ENCODE data around the gene PPARG.
A peak's percentile ranks its signal among the peaks of the same experiment; 100 is the strongest.

Gene PPARG

DNA sequence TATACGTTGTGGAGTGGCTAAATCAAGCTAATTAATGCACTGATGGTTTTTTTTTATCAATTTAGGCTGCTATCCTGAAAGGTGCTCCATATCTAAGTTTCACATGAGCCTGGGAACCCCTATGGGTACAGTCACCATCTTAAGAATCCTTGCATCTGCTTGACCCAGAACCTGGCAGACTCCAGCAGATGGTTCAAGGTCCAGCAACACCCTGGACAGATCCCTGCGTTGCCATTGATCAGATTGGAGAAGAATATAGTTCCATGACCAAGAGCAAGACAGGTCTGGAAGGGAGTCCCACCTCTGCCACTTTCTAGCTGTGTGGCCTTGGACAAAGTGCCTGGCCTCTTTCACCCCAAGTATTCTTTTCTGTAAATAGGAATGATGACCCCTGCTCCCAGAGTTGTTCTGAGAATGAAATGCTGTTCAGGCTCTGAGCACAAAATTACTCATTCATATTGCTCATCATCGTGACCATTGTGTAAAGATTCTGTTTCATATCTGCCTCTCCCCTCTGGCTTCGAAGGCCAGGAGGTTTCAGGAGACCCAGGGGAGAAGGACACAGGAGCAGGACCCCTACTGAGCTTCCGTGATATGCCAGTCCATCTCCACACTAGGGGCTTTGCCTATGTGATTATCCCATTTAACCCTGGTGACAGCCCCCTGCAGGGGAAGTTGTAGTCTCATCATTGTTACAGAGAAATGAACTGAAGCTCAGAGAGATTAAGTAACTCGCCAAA is 165.4 kb downstream of the PPARG start:
- no peaks in the 10 kb centered on the region for H3K27me3 ChIP-seq (ENCODE audit: control insufficient read depth in 1 of 2, insufficient read depth in 1 of 2, low read length in 2 of 2)
- H3K4me3 ChIP-seq (ENCODE audit: insufficient read depth in 1 of 2, low read depth in 1 of 2, low read length in 2 of 2), result no peak overlapping the region
- WGBS, result 70% methylated on average over 3 of the region's 6 CpGs
- H4K91ac ChIP-seq (ENCODE audit: low read length), result no peak overlapping the region
- H3K4me1 ChIP-seq (ENCODE audit: control insufficient read depth, insufficient read depth, low read depth, low read length), result peaks cover 10% of the 10 kb centered on the region
- no peak overlapping the region for H2BK15ac ChIP-seq (ENCODE audit: low read depth, poor library complexity, severe bottlenecking)
- DNase-seq, result no peak
- H2BK120ac ChIP-seq (ENCODE audit: low read depth, low read length), result no peak overlapping the region
- H3K9me3 ChIP-seq (ENCODE audit: control insufficient read depth, low read length), result peaks cover 3% of the 10 kb centered on the region
- no peaks in the 10 kb centered on the region for H3K79me1 ChIP-seq (replicated peaks; ENCODE audit: low read length, poor library complexity, severe bottlenecking)
- no peak overlapping the region for H3K23ac ChIP-seq (ENCODE audit: low read length in 2 of 2)
- H3K4me2 ChIP-seq (ENCODE audit: low read length, poor library complexity, severe bottlenecking), result no peak overlapping the region
- H4K8ac ChIP-seq (ENCODE audit: low read length), result no peak overlapping the region
- no peak overlapping the region for H3K27ac ChIP-seq (ENCODE audit: low read length, poor library complexity, severe bottlenecking)
- H3K18ac ChIP-seq (ENCODE audit: low read depth in 1 of 2, low read length in 2 of 2), result no peak overlapping the region
- H2BK5ac ChIP-seq (ENCODE audit: low read depth, low read length, poor library complexity, severe bottlenecking), result no peak overlapping the region
- no peak overlapping the region for H2BK12ac ChIP-seq (ENCODE audit: low read length in 2 of 2)
- no peaks in the 10 kb centered on the region for H3K36me3 ChIP-seq (ENCODE audit: control insufficient read depth in 1 of 2, insufficient read depth in 2 of 2, low read depth in 1 of 2, low read length in 2 of 2)
- H3K4ac ChIP-seq (ENCODE audit: low read depth in 1 of 2, low read length in 2 of 2), result no peak overlapping the region
- H3K9ac ChIP-seq (ENCODE audit: low read length), result peak overlapping the region; percentile 20
- H2AK5ac ChIP-seq (ENCODE audit: low read length, severe bottlenecking), result no peak overlapping the region
- no peak overlapping the region for H3K14ac ChIP-seq (ENCODE audit: low read length in 2 of 2)
- H2AFZ ChIP-seq (ENCODE audit: low read depth, low read length), result no peak overlapping the region

DNA sequence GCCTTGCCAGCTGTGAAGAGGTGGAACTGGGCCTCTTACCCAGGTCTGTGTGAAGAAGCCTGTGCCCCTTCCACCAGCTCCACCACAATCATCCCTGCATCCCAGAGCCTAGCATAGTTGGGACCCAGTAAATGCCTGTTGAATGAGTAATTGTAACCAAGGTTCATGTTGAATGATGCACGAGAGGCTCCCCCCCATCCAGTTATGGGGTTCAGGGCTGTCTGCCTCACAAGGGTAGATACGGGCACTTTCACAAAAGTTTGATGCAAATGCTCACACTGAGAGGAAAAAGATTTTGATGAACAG is 165.9 kb downstream of the PPARG start:
- Histone ChIP-seq H3K4ac (ENCODE audit: low read depth in 1 of 2, low read length in 2 of 2) (no peak overlapping the region), H3K4me3 (ENCODE audit: insufficient read depth in 1 of 2, low read depth in 1 of 2, low read length in 2 of 2) (no peak overlapping the region), H3K23ac (ENCODE audit: low read length in 2 of 2) (no peak overlapping the region), H3K36me3 (ENCODE audit: control insufficient read depth in 1 of 2, insufficient read depth in 2 of 2, low read depth in 1 of 2, low read length in 2 of 2) (no peaks in the 10 kb centered on the region), H2BK15ac (ENCODE audit: low read depth, poor library complexity, severe bottlenecking) (no peak overlapping the region), H2BK120ac (ENCODE audit: low read depth, low read length) (no peak overlapping the region), H3K27ac (ENCODE audit: low read length, poor library complexity, severe bottlenecking) (no peak overlapping the region), H2BK5ac (ENCODE audit: low read depth, low read length, poor library complexity, severe bottlenecking) (no peak overlapping the region), H3K27me3 (ENCODE audit: control insufficient read depth in 1 of 2, insufficient read depth in 1 of 2, low read length in 2 of 2) (no peaks in the 10 kb centered on the region), H3K14ac (ENCODE audit: low read length in 2 of 2) (no peak overlapping the region), H3K4me1 (ENCODE audit: control insufficient read depth, insufficient read depth, low read depth, low read length) (peaks cover 10% of the 10 kb centered on the region), H4K8ac (ENCODE audit: low read length) (no peak overlapping the region), H3K9ac (ENCODE audit: low read length) (peak overlapping the region; percentile 20), H3K18ac (ENCODE audit: low read depth in 1 of 2, low read length in 2 of 2) (no peak overlapping the region), H3K79me1 (replicated peaks; ENCODE audit: low read length, poor library complexity, severe bottlenecking) (no peaks in the 10 kb centered on the region), H3K4me2 (ENCODE audit: low read length, poor library complexity, severe bottlenecking) (no peak overlapping the region), H2AK5ac (ENCODE audit: low read length, severe bottlenecking) (no peak overlapping the region), H4K91ac (ENCODE audit: low read length) (no peak overlapping the region), H2BK12ac (ENCODE audit: low read length in 2 of 2) (no peak overlapping the region), H3K9me3 (ENCODE audit: control insufficient read depth, low read length) (peaks cover 3% of the 10 kb centered on the region), H2AFZ (ENCODE audit: low read depth, low read length) (no peak overlapping the region)
- 77% methylated on average over 2 of the region's 2 CpGs for WGBS
- DNase-seq, result no peak

DNA sequence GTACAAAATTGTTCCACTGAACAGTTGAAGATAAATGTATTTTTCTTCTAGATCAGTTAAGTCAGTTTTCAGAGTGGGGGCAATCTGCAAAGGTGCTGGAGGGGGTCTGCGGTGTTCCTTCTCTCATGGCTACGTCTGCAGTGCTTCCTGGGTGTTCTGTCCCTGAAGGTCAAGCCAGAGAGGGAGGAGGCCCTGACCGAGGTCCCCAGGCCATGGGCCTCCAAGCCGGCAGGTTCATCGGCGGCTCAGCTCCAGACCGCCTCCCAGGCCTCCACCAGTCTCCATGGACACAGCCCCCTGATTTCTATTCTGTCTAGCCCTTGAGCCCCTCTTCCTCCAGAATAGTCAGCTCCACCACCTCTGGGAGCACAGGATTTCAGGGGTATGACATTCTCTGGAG is 166.9 kb downstream of the PPARG start:
- Histone ChIP-seq H3K9me3 (ENCODE audit: control insufficient read depth, low read length) (peaks cover 3% of the 10 kb centered on the region), H2BK15ac (ENCODE audit: low read depth, poor library complexity, severe bottlenecking) (no peak overlapping the region), H3K79me1 (replicated peaks; ENCODE audit: low read length, poor library complexity, severe bottlenecking) (no peaks in the 10 kb centered on the region), H3K4ac (ENCODE audit: low read depth in 1 of 2, low read length in 2 of 2) (no peak overlapping the region), H4K8ac (ENCODE audit: low read length) (no peak overlapping the region), H3K27me3 (ENCODE audit: control insufficient read depth in 1 of 2, insufficient read depth in 1 of 2, low read length in 2 of 2) (no peaks in the 10 kb centered on the region), H3K4me3 (ENCODE audit: insufficient read depth in 1 of 2, low read depth in 1 of 2, low read length in 2 of 2) (no peak overlapping the region), H3K23ac (ENCODE audit: low read length in 2 of 2) (peak overlapping the region in 1 of 2 experiments; percentile 29), H3K27ac (ENCODE audit: low read length, poor library complexity, severe bottlenecking) (no peak overlapping the region), H2BK12ac (ENCODE audit: low read length in 2 of 2) (no peak overlapping the region), H3K36me3 (ENCODE audit: control insufficient read depth in 1 of 2, insufficient read depth in 2 of 2, low read depth in 1 of 2, low read length in 2 of 2) (no peaks in the 10 kb centered on the region), H3K9ac (ENCODE audit: low read length) (no peak overlapping the region), H3K4me1 (ENCODE audit: control insufficient read depth, insufficient read depth, low read depth, low read length) (peaks cover 10% of the 10 kb centered on the region), H2AK5ac (ENCODE audit: low read length, severe bottlenecking) (no peak overlapping the region), H2BK5ac (ENCODE audit: low read depth, low read length, poor library complexity, severe bottlenecking) (no peak overlapping the region), H3K18ac (ENCODE audit: low read depth in 1 of 2, low read length in 2 of 2) (no peak overlapping the region), H3K4me2 (ENCODE audit: low read length, poor library complexity, severe bottlenecking) (no peak overlapping the region), H3K14ac (ENCODE audit: low read length in 2 of 2) (no peak overlapping the region), H2BK120ac (ENCODE audit: low read depth, low read length) (no peak overlapping the region), H2AFZ (ENCODE audit: low read depth, low read length) (no peak overlapping the region), H4K91ac (ENCODE audit: low read length) (no peak overlapping the region)
- DNase-seq, result no peak
- WGBS, result 83% methylated on average over 3 of the region's 7 CpGs

GRCh38 chr3:12456441-12456840 is 167.6 kb downstream of the PPARG start:
- Histone ChIP-seq H2BK5ac (ENCODE audit: low read depth, low read length, poor library complexity, severe bottlenecking) (no peak overlapping the region), H3K36me3 (ENCODE audit: control insufficient read depth in 1 of 2, insufficient read depth in 2 of 2, low read depth in 1 of 2, low read length in 2 of 2) (no peaks in the 10 kb centered on the region), H3K79me1 (replicated peaks; ENCODE audit: low read length, poor library complexity, severe bottlenecking) (no peaks in the 10 kb centered on the region), H2BK120ac (ENCODE audit: low read depth, low read length) (no peak overlapping the region), H2BK12ac (ENCODE audit: low read length in 2 of 2) (no peak overlapping the region), H3K4me3 (ENCODE audit: insufficient read depth in 1 of 2, low read depth in 1 of 2, low read length in 2 of 2) (no peak overlapping the region), H3K18ac (ENCODE audit: low read depth in 1 of 2, low read length in 2 of 2) (no peak overlapping the region), H3K9ac (ENCODE audit: low read length) (no peak overlapping the region), H4K8ac (ENCODE audit: low read length) (no peak overlapping the region), H3K4me2 (ENCODE audit: low read length, poor library complexity, severe bottlenecking) (no peak overlapping the region), H3K9me3 (ENCODE audit: control insufficient read depth, low read length) (peaks cover 2% of the 10 kb centered on the region), H3K27ac (ENCODE audit: low read length, poor library complexity, severe bottlenecking) (no peak overlapping the region), H3K27me3 (ENCODE audit: control insufficient read depth in 1 of 2, insufficient read depth in 1 of 2, low read length in 2 of 2) (no peaks in the 10 kb centered on the region), H4K91ac (ENCODE audit: low read length) (no peak overlapping the region), H2AFZ (ENCODE audit: low read depth, low read length) (no peak overlapping the region), H2AK5ac (ENCODE audit: low read length, severe bottlenecking) (no peak overlapping the region), H3K4me1 (ENCODE audit: control insufficient read depth, insufficient read depth, low read depth, low read length) (peaks cover 10% of the 10 kb centered on the region), H3K23ac (ENCODE audit: low read length in 2 of 2) (no peak overlapping the region), H2BK15ac (ENCODE audit: low read depth, poor library complexity, severe bottlenecking) (no peak overlapping the region), H3K14ac (ENCODE audit: low read length in 2 of 2) (no peak overlapping the region), H3K4ac (ENCODE audit: low read depth in 1 of 2, low read length in 2 of 2) (no peak overlapping the region)
- DNase-seq, result no peak
- 66% methylated on average over 3 of the region's 3 CpGs for WGBS

Data from mesenchymal stem cell (in vitro differentiated cells and primary cell).